ENCODE results near the gene RADX. TPM values are rescaled to one million over a fixed set of nuclear protein-coding genes. Genes with fewer than 3 reads are reported as not detected.

RADX gene
- polyA plus RNA-seq, 1 donor = 8.5 TPM

- H3K27ac ChIP-seq (ENCODE audit: low read length) = no peak overlapping the region
- H3K9me3 ChIP-seq (ENCODE audit: control insufficient read depth, low read depth, low read length) = no peaks in the 10 kb centered on the region
- H3K36me3 ChIP-seq (ENCODE audit: control insufficient read depth, insufficient read depth, low read length) = no peaks in the 10 kb centered on the region
- no peak overlapping the region for H3K4me3 ChIP-seq (ENCODE audit: low read length)
- H3K27me3 ChIP-seq (ENCODE audit: control insufficient read depth, insufficient read depth, low read length) = no peaks in the 10 kb centered on the region
- DNase-seq = no peak
- no peaks in the 10 kb centered on the region for H3K4me1 ChIP-seq (ENCODE audit: control insufficient read depth, insufficient read depth, low read length)
- no CpG with 5 or more reads among the region's 2 CpGs for WGBS (ENCODE audit: insufficient coverage, low lambda C conversion rate)
Measured at GRCh38 chrX:106680716-106681115, 68.9 kb downstream of the RADX start.

DNA sequence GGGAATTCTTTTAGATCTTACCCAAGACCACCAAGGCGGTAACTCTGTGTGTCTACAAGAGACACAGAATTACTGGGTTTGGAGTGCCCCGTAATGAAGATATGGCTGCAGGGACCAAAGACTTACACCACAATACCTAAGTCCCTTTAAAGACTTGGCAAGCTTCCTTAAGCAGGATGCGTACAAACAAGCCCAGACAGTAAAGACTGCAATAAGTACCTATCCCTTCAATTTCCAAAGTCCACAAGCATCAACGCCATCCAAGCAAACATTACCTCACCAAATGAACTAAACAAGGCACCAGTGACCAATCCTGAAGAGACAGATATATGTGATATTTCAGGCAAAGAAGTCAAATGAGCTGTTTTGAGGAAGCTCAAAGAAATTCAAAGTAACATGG is 72.4 kb downstream of the RADX start:
- no peak overlapping the region for H3K4me3 ChIP-seq (ENCODE audit: low read length)
- H3K27me3 ChIP-seq (ENCODE audit: control insufficient read depth, insufficient read depth, low read length) = no peaks in the 10 kb centered on the region
- WGBS (ENCODE audit: insufficient coverage, low lambda C conversion rate) = no CpG with 5 or more reads among the region's 4 CpGs
- no peaks in the 10 kb centered on the region for H3K4me1 ChIP-seq (ENCODE audit: control insufficient read depth, insufficient read depth, low read length)
- no peaks in the 10 kb centered on the region for H3K36me3 ChIP-seq (ENCODE audit: control insufficient read depth, insufficient read depth, low read length)
- DNase-seq = no peak
- no peak overlapping the region for H3K27ac ChIP-seq (ENCODE audit: low read length)
- H3K9me3 ChIP-seq (ENCODE audit: control insufficient read depth, low read depth, low read length) = no peaks in the 10 kb centered on the region

DNA sequence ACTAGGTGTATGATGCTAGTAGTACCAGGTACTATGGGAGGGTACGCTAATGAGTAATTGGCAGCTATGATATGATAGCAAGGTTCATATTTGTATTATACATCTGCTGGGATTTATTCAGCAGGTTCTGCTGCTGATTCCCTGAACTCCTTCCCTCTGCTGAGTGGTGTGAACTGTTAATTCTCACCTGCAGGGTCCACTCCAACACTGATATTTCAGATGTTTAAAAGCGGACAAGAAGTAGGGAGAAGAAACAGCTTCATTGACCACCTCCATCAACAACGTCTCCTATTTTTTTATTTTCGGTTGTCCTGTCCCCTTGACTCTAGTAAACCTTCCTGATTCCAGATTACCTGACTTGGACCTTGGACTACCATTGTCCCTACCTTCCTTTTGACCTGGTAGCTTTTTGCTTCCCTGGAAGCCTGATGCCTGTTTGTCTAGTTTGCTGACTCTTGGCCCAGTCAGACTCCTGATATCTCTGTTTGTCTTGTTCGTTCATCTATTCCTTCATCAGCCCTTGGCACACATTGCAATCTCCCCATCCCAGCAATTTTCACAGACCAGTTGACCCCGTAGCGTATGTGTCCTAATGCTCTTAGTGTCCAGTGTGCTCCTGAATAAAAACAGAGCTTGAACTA is 80.8 kb downstream of the RADX start:
- H3K36me3 ChIP-seq (ENCODE audit: control insufficient read depth, insufficient read depth, low read length) = no peaks in the 10 kb centered on the region
- H3K4me3 ChIP-seq (ENCODE audit: low read length) = no peak overlapping the region
- WGBS (ENCODE audit: insufficient coverage, low lambda C conversion rate) = no CpG with 5 or more reads among the region's 7 CpGs
- no peaks in the 10 kb centered on the region for H3K27me3 ChIP-seq (ENCODE audit: control insufficient read depth, insufficient read depth, low read length)
- H3K4me1 ChIP-seq (ENCODE audit: control insufficient read depth, insufficient read depth, low read length) = no peaks in the 10 kb centered on the region
- no peaks in the 10 kb centered on the region for H3K9me3 ChIP-seq (ENCODE audit: control insufficient read depth, low read depth, low read length)
- peak; percentile 16 to 61 for DNase-seq
- peak overlapping the region; percentile 88 for H3K27ac ChIP-seq (ENCODE audit: low read length)

GRCh38 chrX:106696502-106696901 is 84.7 kb downstream of the RADX start:
- Histone ChIP-seq H3K27ac (ENCODE audit: low read length) (no peak overlapping the region), H3K36me3 (ENCODE audit: control insufficient read depth, insufficient read depth, low read length) (no peaks in the 10 kb centered on the region), H3K4me3 (ENCODE audit: low read length) (peak overlapping the region; percentile 18), H3K27me3 (ENCODE audit: control insufficient read depth, insufficient read depth, low read length) (no peaks in the 10 kb centered on the region), H3K4me1 (ENCODE audit: control insufficient read depth, insufficient read depth, low read length) (no peaks in the 10 kb centered on the region), H3K9me3 (ENCODE audit: control insufficient read depth, low read depth, low read length) (no peaks in the 10 kb centered on the region)
- WGBS (ENCODE audit: insufficient coverage, low lambda C conversion rate) = no CpG with 5 or more reads among the region's 3 CpGs
- peak in 1 of 2 donors; percentile 36 for DNase-seq

GRCh38 chrX:106698693-106699092 is 86.9 kb downstream of the RADX start:
- no CpG with 5 or more reads among the region's 3 CpGs for WGBS (ENCODE audit: insufficient coverage, low lambda C conversion rate)
- Histone ChIP-seq H3K27me3 (ENCODE audit: control insufficient read depth, insufficient read depth, low read length) (no peaks in the 10 kb centered on the region), H3K9me3 (ENCODE audit: control insufficient read depth, low read depth, low read length) (no peaks in the 10 kb centered on the region), H3K4me1 (ENCODE audit: control insufficient read depth, insufficient read depth, low read length) (no peaks in the 10 kb centered on the region), H3K4me3 (ENCODE audit: low read length) (no peak overlapping the region), H3K36me3 (ENCODE audit: control insufficient read depth, insufficient read depth, low read length) (no peaks in the 10 kb centered on the region), H3K27ac (ENCODE audit: low read length) (no peak overlapping the region)
- DNase-seq = no peak

DNA sequence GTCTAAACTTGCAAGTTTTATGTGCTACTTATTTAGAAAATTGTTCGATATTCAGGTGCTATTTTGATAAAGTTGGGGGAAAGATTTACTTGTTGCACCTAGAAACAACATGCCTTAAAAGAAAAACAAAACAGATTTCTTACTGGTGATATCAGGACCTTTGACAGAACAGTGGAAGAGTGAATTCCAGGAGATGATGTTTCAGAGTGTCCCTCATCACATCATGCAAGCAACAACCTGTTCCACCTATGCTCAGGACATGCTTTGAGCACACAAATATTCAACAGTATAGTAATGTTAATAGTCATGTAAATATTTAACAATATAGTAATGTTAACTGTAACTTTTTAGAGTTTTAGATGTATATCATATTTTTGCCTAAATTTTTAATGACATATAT is 90.9 kb downstream of the RADX start:
- WGBS (ENCODE audit: insufficient coverage, low lambda C conversion rate) = no CpG with 5 or more reads among the region's 1 CpG
- no peak for DNase-seq
- Histone ChIP-seq H3K36me3 (ENCODE audit: control insufficient read depth, insufficient read depth, low read length) (no peaks in the 10 kb centered on the region), H3K27me3 (ENCODE audit: control insufficient read depth, insufficient read depth, low read length) (no peaks in the 10 kb centered on the region), H3K27ac (ENCODE audit: low read length) (no peak overlapping the region), H3K4me3 (ENCODE audit: low read length) (no peak overlapping the region), H3K4me1 (ENCODE audit: control insufficient read depth, insufficient read depth, low read length) (no peaks in the 10 kb centered on the region), H3K9me3 (ENCODE audit: control insufficient read depth, low read depth, low read length) (no peaks in the 10 kb centered on the region)

DNA sequence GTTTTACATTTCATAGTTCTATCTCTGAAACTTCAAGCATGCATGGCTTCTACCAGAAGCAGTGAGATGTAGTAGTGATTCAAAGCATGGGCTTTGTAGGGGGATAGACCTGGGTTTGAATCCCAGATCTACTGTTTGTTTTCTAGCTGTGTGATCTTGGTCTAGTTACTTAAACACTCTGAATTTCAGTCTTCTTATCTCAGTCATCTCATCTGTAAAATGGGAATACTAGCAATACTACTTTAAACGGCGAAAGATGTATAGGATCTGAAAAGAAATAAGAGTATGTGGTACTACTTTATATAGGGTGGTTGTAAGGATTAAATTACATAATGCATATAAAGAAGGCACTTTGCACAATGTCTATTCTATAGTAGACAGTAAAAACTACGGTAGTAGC is 94.7 kb downstream of the RADX start:
- no peak for DNase-seq
- WGBS (ENCODE audit: insufficient coverage, low lambda C conversion rate) = 100% methylated on average over 2 of the region's 3 CpGs

GRCh38 chrX:106707771-106708454 is 96.1 kb downstream of the RADX start:
- no CpG with 5 or more reads among the region's 3 CpGs for WGBS (ENCODE audit: insufficient coverage, low lambda C conversion rate)
- Histone ChIP-seq H3K4me1 (ENCODE audit: control insufficient read depth, insufficient read depth, low read length) (no peaks in the 10 kb centered on the region), H3K4me3 (ENCODE audit: low read length) (no peak overlapping the region), H3K36me3 (ENCODE audit: control insufficient read depth, insufficient read depth, low read length) (no peaks in the 10 kb centered on the region), H3K9me3 (ENCODE audit: control insufficient read depth, low read depth, low read length) (no peaks in the 10 kb centered on the region), H3K27ac (ENCODE audit: low read length) (no peak overlapping the region), H3K27me3 (ENCODE audit: control insufficient read depth, insufficient read depth, low read length) (no peaks in the 10 kb centered on the region)
- DNase-seq = peak in 1 of 2 donors; percentile 19

More for the DNA sequence above, 94.7 kb downstream of the RADX start:
- H3K36me3 ChIP-seq (ENCODE audit: control insufficient read depth, insufficient read depth, low read length) = no peaks in the 10 kb centered on the region
- H3K9me3 ChIP-seq (ENCODE audit: control insufficient read depth, low read depth, low read length) = no peaks in the 10 kb centered on the region
- H3K27ac ChIP-seq (ENCODE audit: low read length) = no peak overlapping the region
- H3K27me3 ChIP-seq (ENCODE audit: control insufficient read depth, insufficient read depth, low read length) = no peaks in the 10 kb centered on the region
- H3K4me1 ChIP-seq (ENCODE audit: control insufficient read depth, insufficient read depth, low read length) = no peaks in the 10 kb centered on the region
- no peak overlapping the region for H3K4me3 ChIP-seq (ENCODE audit: low read length)

DNA sequence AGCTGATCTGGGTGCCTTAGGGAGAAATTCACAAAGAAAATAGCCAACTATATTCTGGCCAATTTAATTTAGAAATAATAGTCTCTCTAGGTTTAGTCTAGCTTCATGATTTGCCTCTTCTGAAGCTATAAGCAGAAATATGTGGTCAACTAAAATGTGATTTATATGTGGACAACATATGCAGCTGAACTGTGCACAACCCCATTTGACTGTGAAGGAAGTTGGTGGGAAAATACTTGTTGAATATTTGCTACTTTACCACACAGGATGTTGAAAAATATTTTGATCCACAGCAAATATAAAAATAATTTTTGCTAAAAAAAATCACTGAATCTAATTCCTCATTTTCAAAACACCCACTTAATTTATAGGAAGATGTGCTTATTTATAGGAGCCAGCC is 99.0 kb downstream of the RADX start:
- peaks cover 2% of the 10 kb centered on the region for H3K4me1 ChIP-seq (ENCODE audit: control insufficient read depth, insufficient read depth, low read length)
- H3K36me3 ChIP-seq (ENCODE audit: control insufficient read depth, insufficient read depth, low read length) = no peaks in the 10 kb centered on the region
- no peak overlapping the region for H3K4me3 ChIP-seq (ENCODE audit: low read length)
- DNase-seq = no peak
- H3K27me3 ChIP-seq (ENCODE audit: control insufficient read depth, insufficient read depth, low read length) = no peaks in the 10 kb centered on the region
- no peaks in the 10 kb centered on the region for H3K9me3 ChIP-seq (ENCODE audit: control insufficient read depth, low read depth, low read length)
- no peak overlapping the region for H3K27ac ChIP-seq (ENCODE audit: low read length)

GRCh38 chrX:106711375-106711774 is 99.6 kb downstream of the RADX start:
- Histone ChIP-seq H3K4me3 (ENCODE audit: low read length) (no peak overlapping the region), H3K9me3 (ENCODE audit: control insufficient read depth, low read depth, low read length) (no peaks in the 10 kb centered on the region), H3K27ac (ENCODE audit: low read length) (no peak overlapping the region), H3K27me3 (ENCODE audit: control insufficient read depth, insufficient read depth, low read length) (no peaks in the 10 kb centered on the region), H3K36me3 (ENCODE audit: control insufficient read depth, insufficient read depth, low read length) (no peaks in the 10 kb centered on the region), H3K4me1 (ENCODE audit: control insufficient read depth, insufficient read depth, low read length) (peaks cover 4% of the 10 kb centered on the region)
- DNase-seq = no peak
- WGBS (ENCODE audit: insufficient coverage, low lambda C conversion rate) = no CpG with 5 or more reads among the region's 4 CpGs

DNA sequence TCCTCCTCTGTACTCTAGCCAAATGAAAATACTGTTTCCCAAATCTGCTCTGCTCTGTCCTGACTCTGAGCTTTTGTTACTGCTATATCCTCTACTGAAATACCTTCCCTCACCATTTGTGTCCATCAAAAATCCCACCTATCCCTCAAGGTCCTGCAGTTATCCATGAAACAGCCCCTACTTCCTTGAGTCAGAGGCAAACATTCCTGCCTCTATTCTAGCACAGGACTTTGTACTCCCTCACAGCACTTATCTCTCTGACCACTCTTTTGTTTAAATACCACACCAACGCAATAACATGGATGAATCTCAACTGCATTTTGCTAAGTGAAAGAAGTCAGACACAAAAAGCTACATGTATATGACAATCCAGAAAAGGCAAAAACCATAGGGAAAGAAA is 104.2 kb downstream of the RADX start:
- peak in 1 of 2 donors; percentile 69 for DNase-seq
- no peaks in the 10 kb centered on the region for H3K36me3 ChIP-seq (ENCODE audit: control insufficient read depth, insufficient read depth, low read length)
- no peaks in the 10 kb centered on the region for H3K27me3 ChIP-seq (ENCODE audit: control insufficient read depth, insufficient read depth, low read length)
- H3K27ac ChIP-seq (ENCODE audit: low read length) = peak overlapping the region; percentile 73
- no peaks in the 10 kb centered on the region for H3K9me3 ChIP-seq (ENCODE audit: control insufficient read depth, low read depth, low read length)
- WGBS (ENCODE audit: insufficient coverage, low lambda C conversion rate) = no CpG with 5 or more reads among the region's 1 CpG
- H3K4me3 ChIP-seq (ENCODE audit: low read length) = no peak overlapping the region
- H3K4me1 ChIP-seq (ENCODE audit: control insufficient read depth, insufficient read depth, low read length) = peaks cover 12% of the 10 kb centered on the region

Data from large intestine (tissue), 3 donors.